ENCODE data around the gene ANK3.

ANK3 gene

DNA sequence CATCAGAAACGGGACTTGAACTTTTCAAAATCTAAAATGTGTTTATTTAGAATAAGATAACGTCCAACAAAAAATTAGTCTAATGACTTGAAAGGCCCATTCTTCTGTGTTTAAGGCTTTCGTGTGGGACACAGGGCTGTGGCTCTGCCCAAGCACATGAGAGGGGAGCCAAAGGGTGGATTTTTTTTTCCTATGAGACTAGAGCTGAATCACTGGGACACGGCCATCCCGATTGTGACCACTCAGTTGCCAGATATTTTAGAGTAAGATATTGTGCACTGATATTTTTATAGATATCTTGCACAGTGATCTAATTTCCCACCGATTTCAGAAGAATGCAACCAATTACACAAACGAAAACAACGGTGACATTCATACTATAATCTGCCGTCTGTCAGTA is 99.9 kb downstream of the ANK3 start:
- Histone ChIP-seq H3K36me3 (ENCODE audit: control insufficient read depth in 2 of 2, insufficient read depth in 2 of 2, low read length in 2 of 2) (no peaks in the 10 kb centered on the region), H3K27ac (ENCODE audit: low read depth in 2 of 2, low read length in 2 of 2) (no peak overlapping the region), H3K4me1 (ENCODE audit: control insufficient read depth in 2 of 2, insufficient read depth in 2 of 2, low read length in 2 of 2) (no peaks in the 10 kb centered on the region), H3K9me3 (ENCODE audit: control insufficient read depth in 2 of 2, low read length in 2 of 2) (no peaks in the 10 kb centered on the region), H3K27me3 (ENCODE audit: control insufficient read depth in 2 of 2, insufficient read depth in 2 of 2, low read length in 2 of 2) (no peaks in the 10 kb centered on the region), H3K4me3 (ENCODE audit: low read length in 2 of 2) (no peak overlapping the region), H3K9ac (ENCODE audit: low read depth in 1 of 2, low read length in 2 of 2) (no peak overlapping the region)

DNA sequence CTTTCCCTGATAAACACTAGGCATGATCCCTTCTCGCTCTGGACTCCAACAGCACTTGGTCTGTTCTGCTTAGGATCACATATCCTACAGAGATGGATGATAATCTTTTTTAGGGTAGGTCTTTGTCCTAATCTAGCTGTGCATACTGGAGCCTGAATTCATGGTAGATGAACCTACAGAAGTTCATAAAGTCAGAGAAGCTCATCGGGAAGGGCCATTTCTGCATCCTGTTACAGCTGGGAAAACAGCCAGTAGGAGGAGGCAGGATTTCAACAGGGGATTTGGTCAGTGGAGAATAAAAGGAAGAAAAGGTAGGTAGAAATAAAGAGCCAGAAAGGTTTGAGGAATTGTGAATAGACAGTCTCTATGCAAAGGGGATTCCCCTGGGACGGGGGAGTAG is 101.4 kb downstream of the ANK3 start:
- H3K4me3 ChIP-seq (ENCODE audit: low read length in 2 of 2): no peak overlapping the region
- no peaks in the 10 kb centered on the region for H3K36me3 ChIP-seq (ENCODE audit: control insufficient read depth in 2 of 2, insufficient read depth in 2 of 2, low read length in 2 of 2)
- no peaks in the 10 kb centered on the region for H3K9me3 ChIP-seq (ENCODE audit: control insufficient read depth in 2 of 2, low read length in 2 of 2)
- no peak overlapping the region for H3K9ac ChIP-seq (ENCODE audit: low read depth in 1 of 2, low read length in 2 of 2)
- no peaks in the 10 kb centered on the region for H3K4me1 ChIP-seq (ENCODE audit: control insufficient read depth in 2 of 2, insufficient read depth in 2 of 2, low read length in 2 of 2)
- H3K27me3 ChIP-seq (ENCODE audit: control insufficient read depth in 2 of 2, insufficient read depth in 2 of 2, low read length in 2 of 2): no peaks in the 10 kb centered on the region
- no peak overlapping the region for H3K27ac ChIP-seq (ENCODE audit: low read depth in 2 of 2, low read length in 2 of 2)

DNA sequence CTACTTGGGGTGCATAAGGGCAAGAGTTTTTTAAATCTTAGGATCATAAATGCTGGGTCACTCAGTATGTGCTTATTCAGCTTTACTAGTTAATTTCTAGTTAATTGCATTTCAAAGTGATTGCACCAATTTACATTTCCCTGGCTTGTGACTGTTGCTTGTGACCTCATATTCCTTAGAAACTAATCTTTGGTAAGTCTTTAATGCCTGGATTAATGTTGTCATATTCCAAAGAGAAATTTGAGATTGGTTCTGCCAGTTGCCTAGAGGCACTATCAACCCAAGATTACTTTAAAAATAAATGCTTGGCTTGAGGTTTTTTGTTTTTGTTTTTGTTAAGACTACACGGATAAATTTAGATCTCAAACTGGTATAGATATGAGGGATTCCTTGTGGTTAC is 103.1 kb downstream of the ANK3 start:
- Histone ChIP-seq H3K36me3 (ENCODE audit: control insufficient read depth in 2 of 2, insufficient read depth in 2 of 2, low read length in 2 of 2) (no peaks in the 10 kb centered on the region), H3K4me1 (ENCODE audit: control insufficient read depth in 2 of 2, insufficient read depth in 2 of 2, low read length in 2 of 2) (no peaks in the 10 kb centered on the region), H3K9ac (ENCODE audit: low read depth in 1 of 2, low read length in 2 of 2) (no peak overlapping the region), H3K27me3 (ENCODE audit: control insufficient read depth in 2 of 2, insufficient read depth in 2 of 2, low read length in 2 of 2) (no peaks in the 10 kb centered on the region), H3K4me3 (ENCODE audit: low read length in 2 of 2) (no peak overlapping the region), H3K27ac (ENCODE audit: low read depth in 2 of 2, low read length in 2 of 2) (no peak overlapping the region), H3K9me3 (ENCODE audit: control insufficient read depth in 2 of 2, low read length in 2 of 2) (no peaks in the 10 kb centered on the region)

DNA sequence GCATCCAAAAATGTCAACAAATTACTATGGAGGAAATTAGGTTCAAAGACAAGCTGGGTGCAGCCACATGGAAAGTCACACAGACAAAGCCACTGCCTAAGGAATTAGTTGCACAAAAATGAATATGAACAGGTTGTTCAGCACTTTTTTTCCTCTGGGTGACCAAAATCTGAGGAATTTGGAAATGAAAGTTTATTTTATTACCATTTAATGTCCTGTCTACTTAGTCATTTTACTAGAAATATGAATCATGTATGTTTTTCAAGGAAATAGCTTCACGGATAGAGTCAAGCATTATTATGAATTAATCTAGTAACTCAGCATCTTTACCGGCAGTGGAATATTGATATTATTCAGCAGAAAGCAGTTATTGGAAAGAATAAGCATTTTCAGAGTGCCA is 106.3 kb downstream of the ANK3 start:
- Histone ChIP-seq H3K9me3 (ENCODE audit: control insufficient read depth in 2 of 2, low read length in 2 of 2) (no peaks in the 10 kb centered on the region), H3K27me3 (ENCODE audit: control insufficient read depth in 2 of 2, insufficient read depth in 2 of 2, low read length in 2 of 2) (no peaks in the 10 kb centered on the region), H3K4me3 (ENCODE audit: low read length in 2 of 2) (no peak overlapping the region), H3K36me3 (ENCODE audit: control insufficient read depth in 2 of 2, insufficient read depth in 2 of 2, low read length in 2 of 2) (peaks cover 6% of the 10 kb centered on the region in 2 donors), H3K27ac (ENCODE audit: low read depth in 2 of 2, low read length in 2 of 2) (no peak overlapping the region), H3K4me1 (ENCODE audit: control insufficient read depth in 2 of 2, insufficient read depth in 2 of 2, low read length in 2 of 2) (no peaks in the 10 kb centered on the region), H3K9ac (ENCODE audit: low read depth in 1 of 2, low read length in 2 of 2) (no peak overlapping the region)

DNA sequence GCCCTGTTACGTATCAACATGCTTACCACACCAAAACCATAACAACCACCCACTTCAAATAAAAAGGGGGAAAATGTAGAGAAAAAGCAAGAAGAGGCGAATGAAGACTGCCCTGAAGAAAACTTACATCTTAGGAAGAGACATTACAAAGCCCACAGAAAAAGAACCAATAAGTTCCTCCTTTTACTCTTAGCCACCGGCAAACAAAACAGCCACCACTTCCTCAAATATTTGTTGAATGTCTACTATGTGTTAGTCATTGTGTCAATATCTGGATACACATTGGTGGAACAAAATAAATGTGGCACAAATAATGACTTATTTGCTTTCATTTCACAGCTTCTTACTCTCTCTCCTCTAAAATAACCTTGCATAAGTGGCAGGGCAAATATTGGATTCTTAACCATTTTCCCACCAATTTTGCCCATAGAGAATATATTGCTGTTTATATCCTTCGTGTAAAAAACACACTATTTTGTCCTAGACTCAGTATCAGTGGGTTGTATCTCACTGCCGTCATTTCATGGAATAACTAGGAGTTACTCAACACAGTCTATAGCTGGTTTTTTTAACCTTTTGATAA is 106.8 kb downstream of the ANK3 start:
- Histone ChIP-seq H3K27ac (ENCODE audit: low read depth in 2 of 2, low read length in 2 of 2) (no peak overlapping the region), H3K4me1 (ENCODE audit: control insufficient read depth in 2 of 2, insufficient read depth in 2 of 2, low read length in 2 of 2) (no peaks in the 10 kb centered on the region)

DNA sequence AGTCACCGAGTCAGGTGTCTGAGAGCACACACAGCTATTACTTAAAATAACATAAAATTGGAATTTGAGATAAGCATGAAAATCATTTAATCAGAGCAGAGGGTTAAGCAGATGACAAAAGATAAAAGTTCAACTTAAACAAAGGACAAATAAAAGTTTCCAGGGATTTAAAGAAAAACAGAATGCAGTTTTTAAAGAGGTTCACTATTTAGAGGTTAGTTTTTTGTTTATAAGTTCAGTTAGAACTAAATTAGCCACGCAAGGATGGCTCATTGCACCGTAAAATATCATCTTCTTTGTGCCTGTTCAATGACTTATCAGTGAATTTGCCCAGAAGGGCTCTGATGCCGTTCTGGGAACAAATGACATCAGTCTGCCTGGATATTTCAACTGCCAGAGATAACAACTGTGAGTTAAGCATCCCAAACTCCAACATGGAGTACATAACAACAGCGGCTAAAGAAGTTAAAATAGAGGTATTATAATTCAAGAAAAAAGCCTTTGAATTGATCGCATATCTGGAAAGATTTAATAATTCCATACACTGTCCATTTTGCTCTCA is 107.8 kb downstream of the ANK3 start:
- Histone ChIP-seq H3K27ac (ENCODE audit: low read depth in 2 of 2, low read length in 2 of 2) (no peak overlapping the region), H3K9ac (ENCODE audit: low read depth in 1 of 2, low read length in 2 of 2) (no peak overlapping the region), H3K9me3 (ENCODE audit: control insufficient read depth in 2 of 2, low read length in 2 of 2) (no peaks in the 10 kb centered on the region), H3K4me1 (ENCODE audit: control insufficient read depth in 2 of 2, insufficient read depth in 2 of 2, low read length in 2 of 2) (no peaks in the 10 kb centered on the region), H3K4me3 (ENCODE audit: low read length in 2 of 2) (no peak overlapping the region), H3K27me3 (ENCODE audit: control insufficient read depth in 2 of 2, insufficient read depth in 2 of 2, low read length in 2 of 2) (no peaks in the 10 kb centered on the region), H3K36me3 (ENCODE audit: control insufficient read depth in 2 of 2, insufficient read depth in 2 of 2, low read length in 2 of 2) (peaks cover 6% of the 10 kb centered on the region in 2 donors)

More for the DNA sequence above, 106.8 kb downstream of the ANK3 start:
- Histone ChIP-seq H3K4me3 (ENCODE audit: low read length in 2 of 2) (no peak overlapping the region), H3K27me3 (ENCODE audit: control insufficient read depth in 2 of 2, insufficient read depth in 2 of 2, low read length in 2 of 2) (no peaks in the 10 kb centered on the region), H3K9me3 (ENCODE audit: control insufficient read depth in 2 of 2, low read length in 2 of 2) (no peaks in the 10 kb centered on the region), H3K9ac (ENCODE audit: low read depth in 1 of 2, low read length in 2 of 2) (no peak overlapping the region), H3K36me3 (ENCODE audit: control insufficient read depth in 2 of 2, insufficient read depth in 2 of 2, low read length in 2 of 2) (peaks cover 6% of the 10 kb centered on the region in 2 donors)

DNA sequence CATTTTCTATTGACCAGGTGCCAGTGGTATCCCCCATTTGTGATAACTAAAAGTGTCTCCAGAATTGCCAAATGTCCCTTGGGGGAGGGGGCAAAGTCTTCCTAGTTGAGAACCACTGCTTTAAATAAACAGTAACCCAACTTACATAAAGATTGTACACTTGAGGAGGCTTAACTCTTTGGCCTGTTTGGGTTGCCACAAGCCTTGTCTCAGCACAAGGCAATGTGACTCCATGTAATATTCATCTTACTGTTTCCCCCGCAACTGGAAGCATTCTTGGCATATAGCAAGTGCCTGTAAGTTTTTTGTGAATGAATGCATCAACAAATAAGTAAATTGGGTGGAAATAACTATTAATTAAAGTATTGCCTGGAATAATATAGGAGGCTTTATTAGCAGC is 108.3 kb downstream of the ANK3 start:
- Histone ChIP-seq H3K27ac (ENCODE audit: low read depth in 2 of 2, low read length in 2 of 2) (no peak overlapping the region), H3K9me3 (ENCODE audit: control insufficient read depth in 2 of 2, low read length in 2 of 2) (no peaks in the 10 kb centered on the region), H3K4me3 (ENCODE audit: low read length in 2 of 2) (no peak overlapping the region), H3K4me1 (ENCODE audit: control insufficient read depth in 2 of 2, insufficient read depth in 2 of 2, low read length in 2 of 2) (no peaks in the 10 kb centered on the region), H3K36me3 (ENCODE audit: control insufficient read depth in 2 of 2, insufficient read depth in 2 of 2, low read length in 2 of 2) (peaks cover 6% of the 10 kb centered on the region in 2 donors), H3K27me3 (ENCODE audit: control insufficient read depth in 2 of 2, insufficient read depth in 2 of 2, low read length in 2 of 2) (no peaks in the 10 kb centered on the region), H3K9ac (ENCODE audit: low read depth in 1 of 2, low read length in 2 of 2) (no peak overlapping the region)

DNA sequence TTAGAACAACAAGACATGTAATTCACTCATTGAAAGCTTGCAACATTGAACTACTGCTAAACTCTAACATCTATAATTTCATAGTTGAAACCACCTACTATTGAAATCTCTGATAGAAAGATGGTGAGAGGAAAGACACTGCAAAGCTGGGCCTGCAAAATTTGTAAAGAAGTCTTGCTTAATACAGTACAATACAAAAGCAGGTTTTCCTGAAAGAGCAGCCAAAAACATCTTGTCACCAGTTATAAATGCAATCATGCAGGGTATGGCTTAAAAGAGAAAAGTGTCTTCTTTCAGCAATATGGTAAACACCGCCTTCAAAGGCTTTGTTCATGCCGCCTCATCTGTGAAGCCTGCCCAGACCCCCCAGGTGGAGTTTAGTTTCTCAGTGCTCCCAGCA is 109.2 kb downstream of the ANK3 start:
- Histone ChIP-seq H3K27me3 (ENCODE audit: control insufficient read depth in 2 of 2, insufficient read depth in 2 of 2, low read length in 2 of 2) (no peaks in the 10 kb centered on the region), H3K27ac (ENCODE audit: low read depth in 2 of 2, low read length in 2 of 2) (no peak overlapping the region), H3K4me1 (ENCODE audit: control insufficient read depth in 2 of 2, insufficient read depth in 2 of 2, low read length in 2 of 2) (no peaks in the 10 kb centered on the region), H3K9me3 (ENCODE audit: control insufficient read depth in 2 of 2, low read length in 2 of 2) (no peaks in the 10 kb centered on the region), H3K9ac (ENCODE audit: low read depth in 1 of 2, low read length in 2 of 2) (no peak overlapping the region), H3K36me3 (ENCODE audit: control insufficient read depth in 2 of 2, insufficient read depth in 2 of 2, low read length in 2 of 2) (peaks cover 6% of the 10 kb centered on the region in 2 donors), H3K4me3 (ENCODE audit: low read length in 2 of 2) (no peak overlapping the region)

DNA sequence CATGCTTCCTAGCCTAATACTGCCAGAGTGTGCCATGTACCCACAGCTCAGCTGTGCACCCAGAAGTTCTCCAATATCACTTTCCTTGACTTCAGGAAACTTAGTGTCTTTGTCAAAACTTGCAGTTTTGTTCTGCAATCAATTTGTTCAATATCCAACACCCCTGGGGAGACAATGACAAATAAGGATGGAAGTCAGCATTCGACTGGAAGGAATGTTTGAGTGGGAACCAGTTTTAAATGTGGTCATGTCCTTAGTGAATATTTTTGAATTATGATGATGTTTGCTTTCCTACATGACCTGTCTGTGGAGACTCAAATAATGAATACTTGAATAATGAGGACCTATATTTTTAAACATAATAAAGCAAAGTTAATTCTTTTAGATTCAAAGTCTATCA is 112.0 kb downstream of the ANK3 start:
- H3K27ac ChIP-seq (ENCODE audit: low read depth in 2 of 2, low read length in 2 of 2): no peak overlapping the region
- H3K4me3 ChIP-seq (ENCODE audit: low read length in 2 of 2): no peak overlapping the region
- no peaks in the 10 kb centered on the region for H3K9me3 ChIP-seq (ENCODE audit: control insufficient read depth in 2 of 2, low read length in 2 of 2)
- no peaks in the 10 kb centered on the region for H3K27me3 ChIP-seq (ENCODE audit: control insufficient read depth in 2 of 2, insufficient read depth in 2 of 2, low read length in 2 of 2)
- H3K36me3 ChIP-seq (ENCODE audit: control insufficient read depth in 2 of 2, insufficient read depth in 2 of 2, low read length in 2 of 2): peaks cover 6% of the 10 kb centered on the region in 2 donors
- H3K9ac ChIP-seq (ENCODE audit: low read depth in 1 of 2, low read length in 2 of 2): no peak overlapping the region
- H3K4me1 ChIP-seq (ENCODE audit: control insufficient read depth in 2 of 2, insufficient read depth in 2 of 2, low read length in 2 of 2): no peaks in the 10 kb centered on the region

DNA sequence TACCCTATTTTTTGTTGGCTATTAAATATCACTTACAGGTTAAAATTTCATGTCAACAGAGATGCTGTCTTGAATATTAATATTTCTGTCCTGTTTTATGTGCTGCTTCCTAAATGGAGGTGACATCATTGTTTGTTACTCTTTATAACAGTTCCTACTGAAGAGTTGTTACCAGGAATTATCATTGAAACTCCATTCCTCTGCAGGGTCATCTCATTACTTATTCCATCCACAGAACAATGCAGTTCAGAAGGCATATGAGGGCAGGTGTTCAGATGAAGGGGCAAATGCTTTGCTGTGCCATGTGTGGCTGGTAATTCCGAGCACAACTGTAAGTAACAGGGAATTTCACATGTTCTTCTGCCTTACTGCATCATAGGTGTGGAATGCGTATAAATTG is 113.4 kb downstream of the ANK3 start:
- no peaks in the 10 kb centered on the region for H3K9me3 ChIP-seq (ENCODE audit: control insufficient read depth in 2 of 2, low read length in 2 of 2)
- no peaks in the 10 kb centered on the region for H3K27me3 ChIP-seq (ENCODE audit: control insufficient read depth in 2 of 2, insufficient read depth in 2 of 2, low read length in 2 of 2)
- peaks cover 6% of the 10 kb centered on the region in 2 donors for H3K36me3 ChIP-seq (ENCODE audit: control insufficient read depth in 2 of 2, insufficient read depth in 2 of 2, low read length in 2 of 2)
- no peak overlapping the region for H3K9ac ChIP-seq (ENCODE audit: low read depth in 1 of 2, low read length in 2 of 2)
- no peak overlapping the region for H3K4me3 ChIP-seq (ENCODE audit: low read length in 2 of 2)
- H3K4me1 ChIP-seq (ENCODE audit: control insufficient read depth in 2 of 2, insufficient read depth in 2 of 2, low read length in 2 of 2): no peaks in the 10 kb centered on the region
- H3K27ac ChIP-seq (ENCODE audit: low read depth in 2 of 2, low read length in 2 of 2): no peak overlapping the region
